Hepatocyte (in vitro differentiated cells): Measurements from ENCODE around the gene DGKG.

Experiments used
- CTCF ChIP-seq: fragments of 200-600 bp; sonication (generic); IDR thresholded peaks from 2 replicates; pipeline ENCODE4 v1.5.1; 2016; ENCODE audit warnings: antibody characterized with exemption, mild to moderate bottlenecking; ENCODE audit not compliant: poor library complexity
- EZH2 ChIP-seq: fragments of 200-600 bp; sonication (generic); IDR thresholded peaks from 2 replicates; pipeline ENCODE4 v1.6.1; 2016; ENCODE audit warnings: antibody characterized with exemption, mild to moderate bottlenecking, borderline replicate concordance
- EZH2phosphoT487 ChIP-seq: fragments of 200-600 bp; sonication (generic); IDR thresholded peaks from one replicate; pipeline ENCODE4 v1.6.1; 2018; ENCODE audit warnings: antibody characterized with exemption, mild to moderate bottlenecking, low read depth, moderate library complexity; ENCODE audit not compliant: unreplicated experiment, severe bottlenecking

GRCh38 chr3:186097317-186097662, 264.7 kb downstream of the DGKG start:
- TF ChIP-seq EZH2 (no peak), CTCF (no peak), EZH2phosphoT487 (no peak)
